ENCODE results near the gene METAP1.
A peak's percentile ranks its signal among the peaks of the same experiment; 100 is the strongest.
"Not testable (repeated sequence)": the region's sequence is repeated elsewhere in the genome, so short reads cannot be mapped to it uniquely, and the experiment has no call there.

Gene METAP1

GRCh38 chr4:99065521-99065920, 70.0 kb downstream of the METAP1 start:
- H3K27me3 Mint-ChIP-seq, DNase-seq, ATAC-seq, H3K4me3 Mint-ChIP-seq, H3K4me1 Mint-ChIP-seq, H3K9me3 Mint-ChIP-seq, H3K27ac Mint-ChIP-seq: not testable (repeated sequence)

GRCh38 chr4:99067617-99068016, 72.1 kb downstream of the METAP1 start:
- Mint-ChIP-seq H3K4me1 (no peaks in the 10 kb centered on the region), H3K9me3 (no peaks in the 10 kb centered on the region), H3K27ac (no peak overlapping the region), H3K4me3 (no peak overlapping the region), H3K27me3 (no peaks in the 10 kb centered on the region)
- DNase-seq (no peak), ATAC-seq (no peak)

- H3K4me3 Mint-ChIP-seq, result no peak overlapping the region
- H3K9me3 Mint-ChIP-seq, result no peaks in the 10 kb centered on the region
- ATAC-seq, result no peak
- H3K27ac Mint-ChIP-seq, result no peak overlapping the region
- DNase-seq, result no peak
- H3K27me3 Mint-ChIP-seq, result no peaks in the 10 kb centered on the region
- H3K4me1 Mint-ChIP-seq, result no peaks in the 10 kb centered on the region
Observed at GRCh38 chr4:99071159-99071558, 75.6 kb downstream of the METAP1 start.

GRCh38 chr4:99074816-99075215, 79.3 kb downstream of the METAP1 start:
- no peak overlapping the region for H3K4me3 Mint-ChIP-seq
- no peak for DNase-seq
- H3K4me1 Mint-ChIP-seq, result no peaks in the 10 kb centered on the region
- no peak overlapping the region for H3K27ac Mint-ChIP-seq
- no peak for ATAC-seq
- H3K9me3 Mint-ChIP-seq, result no peaks in the 10 kb centered on the region
- H3K27me3 Mint-ChIP-seq, result no peaks in the 10 kb centered on the region

GRCh38 chr4:99076292-99076976, 80.9 kb downstream of the METAP1 start:
- no peaks in the 10 kb centered on the region for H3K4me1 Mint-ChIP-seq
- peak overlapping the region in 1 of 2 donors; percentile 57 for H3K27ac Mint-ChIP-seq
- DNase-seq (no peak), ATAC-seq (no peak)
- no peaks in the 10 kb centered on the region for H3K27me3 Mint-ChIP-seq
- H3K9me3 Mint-ChIP-seq, result no peaks in the 10 kb centered on the region
- H3K4me3 Mint-ChIP-seq, result no peak overlapping the region

GRCh38 chr4:99077177-99077576, 81.7 kb downstream of the METAP1 start:
- no peaks in the 10 kb centered on the region for H3K4me1 Mint-ChIP-seq
- H3K9me3 Mint-ChIP-seq, result no peaks in the 10 kb centered on the region
- DNase-seq, result no peak
- no peak for ATAC-seq
- no peak overlapping the region for H3K27ac Mint-ChIP-seq
- H3K4me3 Mint-ChIP-seq, result no peak overlapping the region
- no peaks in the 10 kb centered on the region for H3K27me3 Mint-ChIP-seq

- ATAC-seq (no peak), DNase-seq (no peak)
- H3K4me3 Mint-ChIP-seq, result no peak overlapping the region
- H3K27me3 Mint-ChIP-seq, result no peaks in the 10 kb centered on the region
- no peaks in the 10 kb centered on the region for H3K4me1 Mint-ChIP-seq
- peak overlapping the region in 1 of 2 donors; percentile 19 for H3K27ac Mint-ChIP-seq
- no peaks in the 10 kb centered on the region for H3K9me3 Mint-ChIP-seq
Observed at GRCh38 chr4:99078336-99078735, 82.8 kb downstream of the METAP1 start.

GRCh38 chr4:99078931-99079624, 83.6 kb downstream of the METAP1 start:
- H3K4me1 Mint-ChIP-seq, result no peaks in the 10 kb centered on the region
- H3K27ac Mint-ChIP-seq, result no peak overlapping the region
- DNase-seq, result no peak
- no peaks in the 10 kb centered on the region for H3K9me3 Mint-ChIP-seq
- no peaks in the 10 kb centered on the region for H3K27me3 Mint-ChIP-seq
- no peak overlapping the region for H3K4me3 Mint-ChIP-seq
- no peak for ATAC-seq

- ATAC-seq (no peak), DNase-seq (no peak)
- H3K27me3 Mint-ChIP-seq, result no peaks in the 10 kb centered on the region
- H3K4me3 Mint-ChIP-seq, result no peak overlapping the region
- peaks cover 4% of the 10 kb centered on the region for H3K4me1 Mint-ChIP-seq
- H3K27ac Mint-ChIP-seq, result peak overlapping the region in 1 of 2 donors; percentile 4
- H3K9me3 Mint-ChIP-seq, result no peaks in the 10 kb centered on the region
Observed at GRCh38 chr4:99079625-99080295, 84.2 kb downstream of the METAP1 start.

GRCh38 chr4:99080869-99081268, 85.3 kb downstream of the METAP1 start:
- H3K4me3 Mint-ChIP-seq, ATAC-seq, H3K9me3 Mint-ChIP-seq, H3K27me3 Mint-ChIP-seq, H3K27ac Mint-ChIP-seq, DNase-seq: not testable (repeated sequence)
- peaks cover 13% of the 10 kb centered on the region for H3K4me1 Mint-ChIP-seq

GRCh38 chr4:99082192-99082591, 86.7 kb downstream of the METAP1 start:
- H3K27me3 Mint-ChIP-seq, result no peaks in the 10 kb centered on the region
- ATAC-seq (no peak), DNase-seq (no peak)
- H3K27ac Mint-ChIP-seq, result no peak overlapping the region
- H3K4me1 Mint-ChIP-seq, result peaks cover 26% of the 10 kb centered on the region
- no peaks in the 10 kb centered on the region for H3K9me3 Mint-ChIP-seq
- H3K4me3 Mint-ChIP-seq, result no peak overlapping the region

GRCh38 chr4:99084595-99084994, 89.1 kb downstream of the METAP1 start:
- no peak for DNase-seq
- Mint-ChIP-seq H3K9me3 (no peaks in the 10 kb centered on the region), H3K27ac (no peak overlapping the region), H3K4me3 (no peak overlapping the region), H3K27me3 (no peaks in the 10 kb centered on the region), H3K4me1 (peaks cover 34% of the 10 kb centered on the region)
- ATAC-seq, result no peak

- Mint-ChIP-seq H3K4me3 (peak overlapping the region; percentile 91 to 95), H3K9me3 (peaks cover 0 to 6% of the 10 kb centered on the region in 2 donors), H3K27ac (peak overlapping the region; percentile 97 to 99), H3K4me1 (peaks cover 55% of the 10 kb centered on the region), H3K27me3 (no peaks in the 10 kb centered on the region)
- ATAC-seq (peak; percentile 31), DNase-seq (peak in 1 of 2 donors; percentile 23)
Observed at GRCh38 chr4:99088023-99088449, 92.5 kb downstream of the METAP1 start.

GRCh38 chr4:99088481-99089365, 93.2 kb downstream of the METAP1 start, which contains the start of gene ADH5:
TSS of gene ADH5 (minus strand) at chr4:99088788. CDS start at chr4:99088700, 88 bp downstream.
- Mint-ChIP-seq H3K27me3 (no peaks in the 10 kb centered on the region), H3K9me3 (peaks cover 0 to 6% of the 10 kb centered on the region in 2 donors), H3K4me3 (peak within 1 kb of the TSS; percentile 91 to 95), H3K4me1 (peaks cover 55% of the 10 kb centered on the region), H3K27ac (peak within 1 kb of the TSS; percentile 97 to 99)
- ATAC-seq (peak; percentile 98), DNase-seq (peak; percentile 82 to 86)
